ENCODE measurements around the gene THBS1. TPM values are rescaled to one million over a fixed set of nuclear protein-coding genes. Genes with fewer than 3 reads are reported as not detected.

Gene THBS1
- total RNA-seq, 2 experiments from 2014 or later = 0.02 to 0.20 TPM

DNA sequence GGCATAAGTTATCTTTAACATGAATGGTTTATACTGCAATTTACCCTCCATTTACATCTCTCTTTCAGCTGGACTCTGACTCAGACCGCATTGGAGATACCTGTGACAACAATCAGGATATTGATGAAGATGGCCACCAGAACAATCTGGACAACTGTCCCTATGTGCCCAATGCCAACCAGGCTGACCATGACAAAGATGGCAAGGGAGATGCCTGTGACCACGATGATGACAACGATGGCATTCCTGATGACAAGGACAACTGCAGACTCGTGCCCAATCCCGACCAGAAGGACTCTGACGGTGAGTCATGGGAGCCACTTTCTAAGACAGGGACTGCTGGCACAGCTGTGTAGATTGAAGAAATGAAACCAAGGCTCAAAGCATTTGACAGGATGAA lies 11.6 kb downstream of the THBS1 start:
- Mint-ChIP-seq H3K4me1 (ENCODE audit: low read depth) (no peaks in the 10 kb centered on the region), H3K36me3 (ENCODE audit: low read depth) (no peaks in the 10 kb centered on the region), H3K27me3 (ENCODE audit: low read depth) (no peaks in the 10 kb centered on the region), H3K4me3 (no peak overlapping the region), H3K9me3 (no peaks in the 10 kb centered on the region), H3K27ac (no peak overlapping the region)
- CTCF ChIA-PET = no interaction called here
- no peak for DNase-seq
- intact Hi-C loops (cut with micrococcal nuclease) = no loop called here

DNA sequence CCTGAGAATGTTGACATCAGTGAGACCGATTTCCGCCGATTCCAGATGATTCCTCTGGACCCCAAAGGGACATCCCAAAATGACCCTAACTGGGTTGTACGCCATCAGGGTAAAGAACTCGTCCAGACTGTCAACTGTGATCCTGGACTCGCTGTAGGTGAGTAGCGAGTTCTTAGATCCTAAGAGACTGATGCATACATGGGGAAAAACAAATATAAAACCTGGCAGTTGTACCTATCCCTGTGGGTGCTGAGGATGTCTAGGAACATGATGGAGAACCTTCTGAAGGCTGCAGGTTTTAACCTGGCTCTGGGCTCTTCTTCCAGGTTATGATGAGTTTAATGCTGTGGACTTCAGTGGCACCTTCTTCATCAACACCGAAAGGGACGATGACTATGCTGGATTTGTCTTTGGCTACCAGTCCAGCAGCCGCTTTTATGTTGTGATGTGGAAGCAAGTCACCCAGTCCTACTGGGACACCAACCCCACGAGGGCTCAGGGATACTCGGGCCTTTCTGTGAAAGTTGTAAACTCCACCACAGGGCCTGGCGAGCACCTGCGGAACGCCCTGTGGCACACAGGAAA lies 12.3 kb downstream of the THBS1 start:
- intact Hi-C loops (cut with micrococcal nuclease) = no loop called here
- Mint-ChIP-seq H3K27me3 (ENCODE audit: low read depth) (peaks cover under 1% of the 10 kb centered on the region), H3K9me3 (no peaks in the 10 kb centered on the region), H3K36me3 (ENCODE audit: low read depth) (no peaks in the 10 kb centered on the region), H3K27ac (no peak overlapping the region), H3K4me3 (no peak overlapping the region), H3K4me1 (ENCODE audit: low read depth) (no peaks in the 10 kb centered on the region)
- no peak for DNase-seq
- CTCF ChIA-PET = interaction anchor here (1.6 kb wide), 1 partner anchor 94 kb away, joined by 3 read pairs; no protein-coding TSS in a partner anchor

DNA sequence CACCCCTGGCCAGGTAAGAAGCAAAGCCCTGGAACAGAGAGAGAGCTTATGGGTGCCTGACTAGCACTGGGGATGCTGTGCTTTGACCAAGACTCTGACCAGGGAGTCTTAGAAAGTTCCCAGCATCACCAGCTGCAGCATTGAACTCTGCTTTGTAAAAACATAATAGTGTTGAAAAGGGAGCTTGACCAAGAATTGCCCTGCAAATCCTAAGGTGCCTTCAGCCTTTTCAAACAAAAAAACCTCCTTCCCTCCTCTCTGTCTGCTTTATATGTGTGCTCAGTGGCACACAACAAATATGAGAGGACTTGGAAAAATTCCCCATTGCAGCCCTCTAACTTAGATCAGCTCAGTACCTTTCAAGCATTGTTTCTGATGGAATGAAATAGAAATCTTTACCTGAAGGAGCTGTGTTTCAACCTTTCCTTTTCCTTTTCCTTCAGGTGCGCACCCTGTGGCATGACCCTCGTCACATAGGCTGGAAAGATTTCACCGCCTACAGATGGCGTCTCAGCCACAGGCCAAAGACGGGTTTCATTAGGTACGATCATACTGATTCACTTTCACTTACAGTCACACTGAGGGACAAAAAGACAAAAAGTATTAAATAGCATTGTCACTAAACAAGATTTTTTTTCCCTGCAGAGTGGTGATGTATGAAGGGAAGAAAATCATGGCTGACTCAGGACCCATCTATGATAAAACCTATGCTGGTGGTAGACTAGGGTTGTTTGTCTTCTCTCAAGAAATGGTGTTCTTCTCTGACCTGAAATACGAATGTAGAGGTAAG lies 13.0 kb downstream of the THBS1 start:
- no peaks in the 10 kb centered on the region for H3K4me1 Mint-ChIP-seq (ENCODE audit: low read depth)
- no peak overlapping the region for H3K4me3 Mint-ChIP-seq
- peak; percentile 18 for DNase-seq
- H3K27ac Mint-ChIP-seq = no peak overlapping the region
- no peaks in the 10 kb centered on the region for H3K9me3 Mint-ChIP-seq
- CTCF ChIA-PET = interaction anchor here (1.6 kb wide), 1 partner anchor 93 kb away, joined by 3 read pairs; no protein-coding TSS in a partner anchor
- no peaks in the 10 kb centered on the region for H3K36me3 Mint-ChIP-seq (ENCODE audit: low read depth)
- intact Hi-C loops (cut with micrococcal nuclease) = no loop called here
- H3K27me3 Mint-ChIP-seq (ENCODE audit: low read depth) = peaks cover 2% of the 10 kb centered on the region

DNA sequence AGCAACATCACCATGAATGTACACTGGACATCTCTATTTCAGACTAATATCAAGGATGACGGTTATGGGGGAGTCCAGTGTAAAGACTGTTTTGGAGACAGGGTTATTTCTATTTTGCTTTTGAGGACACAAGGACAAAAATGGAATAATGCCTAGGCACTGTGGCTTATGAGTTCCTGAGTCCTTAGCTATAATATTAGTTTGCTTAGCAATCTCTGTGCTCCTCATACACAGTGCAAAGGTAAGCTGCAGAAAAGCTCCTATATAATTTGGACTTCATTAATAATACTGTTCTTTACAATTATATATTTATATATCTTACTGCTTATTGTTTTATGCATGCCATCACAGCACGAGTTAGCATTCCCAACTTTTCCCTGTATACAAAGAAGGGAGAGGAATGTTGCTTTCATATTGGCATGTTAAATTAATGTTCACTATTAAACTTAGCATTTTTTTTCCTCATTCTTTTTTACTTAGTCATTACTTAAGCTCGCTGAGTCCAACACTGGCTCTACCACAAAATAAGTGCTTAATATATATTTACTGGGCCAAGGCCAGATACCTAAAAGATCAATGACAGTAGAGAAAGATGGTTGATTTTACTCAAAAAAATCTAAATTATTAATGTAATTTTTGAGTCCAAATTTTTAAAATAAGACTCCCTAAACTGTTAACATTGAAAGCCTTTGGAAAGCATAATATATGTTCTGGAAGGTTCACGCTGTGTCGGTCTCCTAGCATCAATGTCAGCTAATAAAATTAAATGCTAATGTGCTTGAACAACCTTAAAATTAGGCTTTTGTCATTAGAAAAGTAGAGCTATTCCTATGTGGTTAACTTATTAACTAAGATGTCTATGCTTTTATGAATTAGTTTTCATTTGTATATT lies 13.8 kb downstream of the THBS1 start:
- H3K9me3 Mint-ChIP-seq = no peaks in the 10 kb centered on the region
- no peak overlapping the region for H3K27ac Mint-ChIP-seq
- intact Hi-C loops (cut with micrococcal nuclease) = no loop called here
- no peaks in the 10 kb centered on the region for H3K36me3 Mint-ChIP-seq (ENCODE audit: low read depth)
- DNase-seq = no peak
- no peaks in the 10 kb centered on the region for H3K4me1 Mint-ChIP-seq (ENCODE audit: low read depth)
- CTCF ChIA-PET = interaction anchor here (0.8 to 1.6 kb wide), 2 partner anchors 92 to 888 kb away, joined by 3 read pairs; no protein-coding TSS in a partner anchor
- H3K27me3 Mint-ChIP-seq (ENCODE audit: low read depth) = peaks cover 2% of the 10 kb centered on the region
- H3K4me3 Mint-ChIP-seq = no peak overlapping the region

DNA sequence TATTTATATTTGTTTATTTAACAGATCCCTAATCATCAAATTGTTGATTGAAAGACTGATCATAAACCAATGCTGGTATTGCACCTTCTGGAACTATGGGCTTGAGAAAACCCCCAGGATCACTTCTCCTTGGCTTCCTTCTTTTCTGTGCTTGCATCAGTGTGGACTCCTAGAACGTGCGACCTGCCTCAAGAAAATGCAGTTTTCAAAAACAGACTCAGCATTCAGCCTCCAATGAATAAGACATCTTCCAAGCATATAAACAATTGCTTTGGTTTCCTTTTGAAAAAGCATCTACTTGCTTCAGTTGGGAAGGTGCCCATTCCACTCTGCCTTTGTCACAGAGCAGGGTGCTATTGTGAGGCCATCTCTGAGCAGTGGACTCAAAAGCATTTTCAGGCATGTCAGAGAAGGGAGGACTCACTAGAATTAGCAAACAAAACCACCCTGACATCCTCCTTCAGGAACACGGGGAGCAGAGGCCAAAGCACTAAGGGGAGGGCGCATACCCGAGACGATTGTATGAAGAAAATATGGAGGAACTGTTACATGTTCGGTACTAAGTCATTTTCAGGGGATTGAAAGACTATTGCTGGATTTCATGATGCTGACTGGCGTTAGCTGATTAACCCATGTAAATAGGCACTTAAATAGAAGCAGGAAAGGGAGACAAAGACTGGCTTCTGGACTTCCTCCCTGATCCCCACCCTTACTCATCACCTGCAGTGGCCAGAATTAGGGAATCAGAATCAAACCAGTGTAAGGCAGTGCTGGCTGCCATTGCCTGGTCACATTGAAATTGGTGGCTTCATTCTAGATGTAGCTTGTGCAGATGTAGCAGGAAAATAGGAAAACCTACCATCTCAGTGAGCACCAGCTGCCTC lies 14.7 kb downstream of the THBS1 start:
- H3K4me1 Mint-ChIP-seq (ENCODE audit: low read depth) = no peaks in the 10 kb centered on the region
- CTCF ChIA-PET = interaction anchor here (1.2 kb wide), 1 partner anchor 40 kb away, joined by 3 read pairs; no protein-coding TSS in a partner anchor
- H3K27me3 Mint-ChIP-seq (ENCODE audit: low read depth) = peaks cover 2% of the 10 kb centered on the region
- intact Hi-C loops (cut with micrococcal nuclease) = no loop called here
- H3K9me3 Mint-ChIP-seq = no peaks in the 10 kb centered on the region
- H3K4me3 Mint-ChIP-seq = no peak overlapping the region
- no peak overlapping the region for H3K27ac Mint-ChIP-seq
- DNase-seq = no peak
- no peaks in the 10 kb centered on the region for H3K36me3 Mint-ChIP-seq (ENCODE audit: low read depth)

DNA sequence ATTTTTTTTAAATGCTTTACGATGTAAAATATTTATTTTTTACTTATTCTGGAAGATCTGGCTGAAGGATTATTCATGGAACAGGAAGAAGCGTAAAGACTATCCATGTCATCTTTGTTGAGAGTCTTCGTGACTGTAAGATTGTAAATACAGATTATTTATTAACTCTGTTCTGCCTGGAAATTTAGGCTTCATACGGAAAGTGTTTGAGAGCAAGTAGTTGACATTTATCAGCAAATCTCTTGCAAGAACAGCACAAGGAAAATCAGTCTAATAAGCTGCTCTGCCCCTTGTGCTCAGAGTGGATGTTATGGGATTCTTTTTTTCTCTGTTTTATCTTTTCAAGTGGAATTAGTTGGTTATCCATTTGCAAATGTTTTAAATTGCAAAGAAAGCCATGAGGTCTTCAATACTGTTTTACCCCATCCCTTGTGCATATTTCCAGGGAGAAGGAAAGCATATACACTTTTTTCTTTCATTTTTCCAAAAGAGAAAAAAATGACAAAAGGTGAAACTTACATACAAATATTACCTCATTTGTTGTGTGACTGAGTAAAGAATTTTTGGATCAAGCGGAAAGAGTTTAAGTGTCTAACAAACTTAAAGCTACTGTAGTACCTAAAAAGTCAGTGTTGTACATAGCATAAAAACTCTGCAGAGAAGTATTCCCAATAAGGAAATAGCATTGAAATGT lies 15.6 kb downstream of the THBS1 start:
- H3K9me3 Mint-ChIP-seq = no peaks in the 10 kb centered on the region
- H3K4me1 Mint-ChIP-seq (ENCODE audit: low read depth) = no peaks in the 10 kb centered on the region
- H3K4me3 Mint-ChIP-seq = no peak overlapping the region
- DNase-seq = no peak
- peaks cover 2% of the 10 kb centered on the region for H3K27me3 Mint-ChIP-seq (ENCODE audit: low read depth)
- CTCF ChIA-PET = interaction anchor here (0.8 to 1.2 kb wide), 2 partner anchors 16 to 41 kb away, joined by 3 read pairs; partner anchors contain the start of gene THBS1
- no peaks in the 10 kb centered on the region for H3K36me3 Mint-ChIP-seq (ENCODE audit: low read depth)
- intact Hi-C loops (cut with micrococcal nuclease) = no loop called here
- no peak overlapping the region for H3K27ac Mint-ChIP-seq

DNA sequence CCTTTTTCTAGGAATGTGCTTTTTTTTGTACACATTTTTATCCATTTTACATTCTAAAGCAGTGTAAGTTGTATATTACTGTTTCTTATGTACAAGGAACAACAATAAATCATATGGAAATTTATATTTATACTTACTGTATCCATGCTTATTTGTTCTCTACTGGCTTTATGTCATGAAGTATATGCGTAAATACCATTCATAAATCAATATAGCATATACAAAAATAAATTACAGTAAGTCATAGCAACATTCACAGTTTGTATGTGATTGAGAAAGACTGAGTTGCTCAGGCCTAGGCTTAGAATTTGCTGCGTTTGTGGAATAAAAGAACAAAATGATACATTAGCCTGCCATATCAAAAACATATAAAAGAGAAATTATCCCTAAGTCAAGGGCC lies 16.5 kb downstream of the THBS1 start:
- no peak overlapping the region for H3K4me3 Mint-ChIP-seq
- no peaks in the 10 kb centered on the region for H3K4me1 Mint-ChIP-seq (ENCODE audit: low read depth)
- H3K9me3 Mint-ChIP-seq = no peaks in the 10 kb centered on the region
- intact Hi-C loops (cut with micrococcal nuclease) = no loop called here
- H3K27me3 Mint-ChIP-seq (ENCODE audit: low read depth) = peaks cover 2% of the 10 kb centered on the region
- CTCF ChIA-PET = no interaction called here
- no peak overlapping the region for H3K27ac Mint-ChIP-seq
- H3K36me3 Mint-ChIP-seq (ENCODE audit: low read depth) = no peaks in the 10 kb centered on the region
- DNase-seq = no peak

DNA sequence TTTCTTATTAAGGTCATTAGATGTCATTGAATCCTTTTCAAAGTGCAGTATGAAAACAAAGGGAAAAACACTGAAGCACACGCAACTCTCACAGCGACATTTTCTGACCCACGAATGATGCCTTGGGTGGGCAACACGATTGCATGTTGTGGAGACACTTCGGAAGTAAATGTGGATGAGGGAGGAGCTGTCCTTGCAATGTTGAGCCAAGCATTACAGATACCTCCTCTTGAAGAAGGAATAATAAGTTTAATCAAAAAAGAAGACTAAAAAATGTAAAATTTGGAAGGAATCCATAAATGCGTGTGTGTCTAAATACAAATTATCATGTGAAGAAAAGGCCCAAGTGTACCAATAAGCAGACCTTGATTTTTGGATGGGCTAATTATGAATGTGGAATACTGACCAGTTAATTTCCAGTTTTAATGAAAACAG lies 16.9 kb downstream of the THBS1 start:
- Mint-ChIP-seq H3K4me1 (ENCODE audit: low read depth) (no peaks in the 10 kb centered on the region), H3K27ac (no peak overlapping the region), H3K27me3 (ENCODE audit: low read depth) (peaks cover 2% of the 10 kb centered on the region), H3K36me3 (ENCODE audit: low read depth) (no peaks in the 10 kb centered on the region), H3K4me3 (no peak overlapping the region), H3K9me3 (no peaks in the 10 kb centered on the region)
- intact Hi-C loops (cut with micrococcal nuclease) = no loop called here
- no peak for DNase-seq
- CTCF ChIA-PET = no interaction called here

DNA sequence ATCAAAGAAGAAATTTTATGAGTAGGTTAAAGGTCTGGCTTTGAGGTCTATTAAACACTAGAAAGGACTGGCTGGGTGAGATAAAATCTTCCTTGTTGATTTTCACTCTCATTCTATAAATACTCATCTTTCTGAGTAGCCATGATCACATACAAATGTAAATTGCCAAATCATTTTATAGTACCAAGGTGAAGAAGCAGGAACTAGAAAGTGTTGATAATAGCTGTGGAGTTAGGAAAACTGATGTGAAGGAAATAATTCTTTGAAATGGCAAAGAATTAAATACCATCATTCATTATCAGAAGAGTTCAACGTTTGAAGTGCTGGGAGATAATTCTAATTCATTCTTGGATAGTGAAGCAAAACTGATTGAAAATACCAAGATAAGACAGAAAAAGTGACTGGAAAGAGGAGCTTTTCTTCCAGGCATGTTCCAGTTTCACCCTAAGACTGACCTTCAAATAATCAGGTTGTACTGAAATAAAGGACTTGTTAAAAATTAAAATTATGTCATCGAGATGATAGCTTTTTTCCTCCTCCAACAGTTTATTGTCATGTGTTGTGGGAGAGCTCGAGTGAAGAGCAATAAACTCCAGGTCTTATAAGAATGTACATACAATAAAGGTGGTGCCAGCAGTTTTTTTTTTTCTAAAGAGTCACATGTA lies 17.4 kb downstream of the THBS1 start:
- H3K36me3 Mint-ChIP-seq (ENCODE audit: low read depth) = no peaks in the 10 kb centered on the region
- CTCF ChIA-PET = interaction anchor here (0.5 to 1.6 kb wide), 3 partner anchors 12 to 426 kb away, joined by 3 to 5 read pairs (median 3); no protein-coding TSS in a partner anchor
- H3K27ac Mint-ChIP-seq = no peak overlapping the region
- H3K27me3 Mint-ChIP-seq (ENCODE audit: low read depth) = peaks cover 2% of the 10 kb centered on the region
- intact Hi-C loops (cut with micrococcal nuclease) = no loop called here
- H3K4me1 Mint-ChIP-seq (ENCODE audit: low read depth) = no peaks in the 10 kb centered on the region
- no peak for DNase-seq
- H3K9me3 Mint-ChIP-seq = no peaks in the 10 kb centered on the region
- H3K4me3 Mint-ChIP-seq = no peak overlapping the region

DNA sequence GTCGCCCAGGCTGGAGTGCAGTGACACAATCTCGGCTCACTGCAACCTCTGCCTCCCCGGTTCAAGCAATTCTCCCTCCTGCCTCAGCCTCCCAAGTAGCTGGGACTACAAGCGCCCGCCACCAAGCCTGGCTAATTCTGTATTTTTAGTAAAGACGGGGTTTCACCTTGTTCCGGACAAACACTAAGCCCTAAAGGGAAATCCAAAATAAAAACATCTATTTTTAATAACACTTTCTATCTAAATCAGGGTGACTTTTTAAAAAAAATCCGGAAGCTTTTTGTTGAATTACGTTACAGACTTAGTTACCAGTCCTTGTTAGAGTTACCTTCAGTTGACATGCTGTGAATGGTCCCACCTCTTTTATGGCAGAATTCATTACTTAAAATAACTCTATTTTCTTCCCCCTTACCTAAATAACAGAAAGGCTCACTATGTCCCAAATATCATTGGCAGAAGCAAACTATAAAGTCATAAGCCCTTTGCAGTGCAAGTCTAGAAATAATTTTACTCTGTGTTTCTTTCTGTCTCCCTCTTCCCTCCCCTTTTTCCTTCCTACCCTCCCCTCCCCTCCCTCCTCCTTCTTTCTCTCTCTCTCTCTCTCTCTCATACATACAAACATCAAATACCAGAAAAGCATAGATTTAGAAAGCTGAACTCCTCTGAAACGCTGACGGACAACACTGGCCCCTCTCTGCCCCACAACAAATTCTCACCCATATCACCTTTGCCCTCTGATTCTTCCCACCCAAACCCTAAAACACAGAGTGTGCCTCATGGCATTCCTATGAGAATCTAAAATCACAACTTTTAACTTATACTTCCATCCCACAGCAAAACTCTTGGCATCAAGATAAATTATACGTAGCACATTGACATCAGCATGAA lies 18.3 kb downstream of the THBS1 start:
- Mint-ChIP-seq H3K9me3 (no peaks in the 10 kb centered on the region), H3K4me1 (ENCODE audit: low read depth) (no peaks in the 10 kb centered on the region), H3K36me3 (ENCODE audit: low read depth) (no peaks in the 10 kb centered on the region), H3K27me3 (ENCODE audit: low read depth) (peaks cover 2% of the 10 kb centered on the region), H3K27ac (no peak overlapping the region), H3K4me3 (no peak overlapping the region)
- CTCF ChIA-PET = interaction anchor here (0.6 to 1.6 kb wide), 2 partner anchors 12 to 425 kb away, joined by 3 read pairs; no protein-coding TSS in a partner anchor
- DNase-seq = no peak
- intact Hi-C loops (cut with micrococcal nuclease) = no loop called here

Data from activated naive CD4-positive, alpha-beta T cell treated with anti-CD3 and anti-CD28 coated beads for 36 hours (primary cell).